ENCODE measurements around the gene EPS8L3.
"Not testable (repeated sequence)": the region's sequence is repeated elsewhere in the genome, so short reads cannot be mapped to it uniquely, and the experiment has no call there.

The EPS8L3 gene

GRCh38 chr1:109777980-109778625 is 14.4 kb upstream of the EPS8L3 start:
- DNase-seq, result no peak

- DNase-seq, result peak in 1 of 3 experiments; percentile 40
Observed at GRCh38 chr1:109777436-109777835, 13.7 kb upstream of the EPS8L3 start.

GRCh38 chr1:109776911-109777310 is 13.2 kb upstream of the EPS8L3 start:
- DNase-seq, result peak; percentile 73 to 92 (median 76)

DNA sequence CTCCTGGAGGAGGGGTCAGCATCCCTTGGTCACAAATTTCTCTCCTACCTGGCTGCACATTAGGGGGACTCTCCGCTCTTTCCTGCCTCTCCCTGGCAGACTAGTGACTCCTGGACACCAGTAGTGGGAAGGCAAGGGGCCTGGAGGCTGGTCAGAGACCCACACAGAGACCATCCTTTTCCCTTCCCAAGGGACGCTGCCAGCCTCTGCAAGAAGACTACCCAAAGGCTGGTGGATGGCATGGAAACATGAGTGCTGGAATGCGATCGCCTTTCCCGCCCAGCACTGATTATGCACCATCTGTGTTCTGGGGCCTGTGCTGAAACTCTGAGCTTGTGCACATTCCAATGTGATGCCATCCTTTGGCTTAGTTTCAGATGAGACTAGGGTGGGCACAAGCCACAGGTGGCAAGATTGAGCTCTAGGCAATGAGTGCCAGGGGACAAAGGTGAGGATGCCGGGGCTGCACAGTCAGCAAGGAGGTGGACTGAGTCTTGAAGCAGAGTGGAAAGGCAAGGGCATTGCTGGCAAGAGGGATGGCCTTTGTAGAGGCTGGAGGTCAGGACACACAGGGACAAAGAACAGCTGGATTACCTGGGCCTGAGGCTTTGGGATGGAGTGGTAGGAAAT is 12.6 kb upstream of the EPS8L3 start:
- no peak for DNase-seq

DNA sequence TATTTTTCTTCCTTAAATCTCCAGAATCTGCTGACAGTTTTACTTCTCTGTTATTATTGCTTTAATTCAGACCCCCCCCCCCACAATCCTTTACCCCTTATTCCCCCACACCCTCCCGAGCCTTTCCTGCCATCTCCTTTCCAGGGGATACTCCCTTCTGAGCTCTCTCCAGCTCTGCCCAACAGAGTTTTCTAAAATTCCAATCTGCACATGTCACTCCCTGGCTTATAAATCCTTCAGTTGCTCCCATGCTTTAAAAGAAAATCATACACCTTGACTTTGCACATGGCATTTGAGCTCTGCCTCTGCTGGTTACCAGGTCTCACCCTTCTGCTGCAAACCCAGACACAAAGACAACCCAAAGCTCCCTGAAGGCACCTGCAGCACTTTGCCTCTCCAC is 11.7 kb upstream of the EPS8L3 start:
- no peak for DNase-seq

GRCh38 chr1:109773900-109774485 is 10.3 kb upstream of the EPS8L3 start:
- DNase-seq, result no peak

GRCh38 chr1:109773203-109773899 is 9.6 kb upstream of the EPS8L3 start:
- peak; percentile 72 to 92 (median 76) for DNase-seq

DNA sequence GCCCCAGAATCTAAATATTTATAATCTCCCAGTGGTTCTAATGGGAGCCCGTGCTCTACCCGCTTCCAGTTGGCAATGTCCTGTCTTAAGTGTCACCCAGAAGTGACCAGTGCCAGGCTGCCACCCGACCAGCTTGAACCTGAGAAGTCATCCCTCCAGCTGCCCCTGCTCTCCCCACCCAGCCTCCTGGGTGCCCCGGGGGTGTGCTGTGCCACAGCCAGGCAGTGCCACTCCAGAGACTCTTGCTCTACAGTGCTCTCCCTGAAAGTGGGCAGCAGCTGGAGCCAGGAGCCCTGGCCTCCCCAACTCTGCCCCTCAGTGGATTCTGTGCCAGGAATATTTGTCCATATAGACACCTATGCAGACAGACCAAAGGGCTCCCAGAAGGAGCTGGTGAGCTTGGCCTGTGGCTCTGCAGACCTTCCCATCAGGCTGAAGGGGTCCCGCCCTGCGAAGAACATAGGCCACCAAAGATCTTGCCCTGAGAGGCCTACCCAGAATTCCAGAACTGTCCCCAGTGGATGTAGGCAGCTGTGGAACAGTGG is 9.0 kb upstream of the EPS8L3 start:
- no peak for DNase-seq

- DNase-seq, result no peak
Observed at GRCh38 chr1:109771712-109772657, 8.3 kb upstream of the EPS8L3 start.

DNA sequence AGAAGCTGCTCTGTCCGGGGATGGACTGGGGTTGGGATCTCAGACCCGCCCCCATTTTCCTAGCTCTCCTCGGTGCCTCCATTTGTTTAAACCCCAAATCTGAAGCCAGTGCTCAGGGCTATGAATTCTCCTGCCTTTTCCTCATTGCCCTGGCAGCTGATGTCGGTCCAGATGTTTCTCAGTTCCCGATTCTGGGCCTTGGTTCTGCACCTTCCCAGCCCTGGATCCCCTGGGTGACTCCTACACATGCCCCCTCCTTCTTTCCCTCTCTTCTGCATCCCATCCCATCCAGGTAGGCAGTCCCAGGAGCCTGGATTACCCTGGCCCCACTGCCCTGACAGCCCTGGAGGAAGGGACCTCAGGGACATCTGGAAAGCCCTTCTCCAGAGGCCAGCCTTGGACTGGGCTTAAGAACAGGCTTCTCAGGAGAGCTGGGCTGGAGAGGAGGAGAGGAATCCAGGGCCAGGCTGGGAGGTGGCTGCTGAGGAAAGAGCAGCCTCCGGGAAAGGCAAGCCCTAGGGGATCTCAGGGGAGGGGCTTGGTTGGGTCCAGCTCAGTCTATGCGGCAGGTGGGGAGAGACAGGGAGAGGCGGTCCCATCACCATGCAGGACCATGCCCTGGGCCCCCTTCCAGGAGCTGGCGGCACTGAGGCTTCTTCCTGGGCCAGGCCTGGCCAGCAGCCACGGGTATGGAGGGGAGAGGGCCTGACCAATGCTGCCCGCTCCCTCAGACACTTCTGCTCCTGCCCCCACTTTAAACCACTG is 6.8 kb upstream of the EPS8L3 start:
- no peak for DNase-seq

GRCh38 chr1:109769330-109770078 is 5.8 kb upstream of the EPS8L3 start:
- DNase-seq, result no peak

- DNase-seq, result no peak
Observed at GRCh38 chr1:109768820-109769219, 5.1 kb upstream of the EPS8L3 start.

DNA sequence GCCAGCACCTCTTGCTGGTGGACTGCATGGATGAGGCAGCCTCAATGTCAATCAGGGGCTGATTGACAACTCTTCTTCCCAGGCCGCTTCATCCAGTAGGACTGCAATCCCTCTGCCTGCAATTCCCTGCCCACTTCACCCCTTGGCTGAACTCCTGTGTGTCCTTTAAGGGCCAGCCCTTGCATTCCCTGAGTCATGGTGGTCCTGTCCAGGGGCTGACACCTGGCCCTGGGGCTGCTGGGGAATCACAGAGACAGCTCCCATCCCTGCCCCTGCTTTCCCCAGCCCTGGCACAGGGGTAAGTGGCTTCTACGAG is 4.6 kb upstream of the EPS8L3 start:
- no peak for DNase-seq

- no peak for DNase-seq
Observed at GRCh38 chr1:109767637-109768334, 4.1 kb upstream of the EPS8L3 start.

DNA sequence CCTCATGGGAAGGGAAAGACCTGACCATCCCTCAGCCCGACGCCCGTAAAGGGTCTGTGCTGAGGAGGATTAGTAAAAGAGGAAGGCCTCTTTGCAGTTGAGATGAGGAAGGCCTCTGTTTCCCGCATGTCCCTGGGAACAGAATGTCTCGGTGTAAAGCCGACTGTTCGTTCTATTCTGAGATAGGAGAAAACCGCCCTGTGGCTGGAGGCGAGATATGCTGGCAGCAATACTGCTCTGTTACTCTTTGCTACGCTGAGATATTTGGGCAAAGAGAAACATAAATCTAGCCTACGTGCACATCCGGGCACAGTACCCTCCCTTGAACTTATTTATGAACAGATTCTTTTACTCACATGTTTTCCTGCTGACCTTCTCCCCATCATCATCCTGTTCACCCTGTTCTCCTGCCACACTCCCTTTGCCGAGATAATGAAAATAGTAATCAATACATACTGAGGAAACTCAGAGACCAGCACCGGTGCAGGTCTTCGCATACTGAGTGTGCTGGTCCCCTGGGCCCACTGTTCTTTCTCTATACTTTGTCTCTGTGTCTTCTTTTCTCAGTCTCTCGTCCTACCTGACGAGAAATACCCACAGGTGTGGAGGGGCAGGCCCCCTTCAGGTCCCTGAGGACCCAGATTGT is 3.4 kb upstream of the EPS8L3 start:
- not testable (repeated sequence) for DNase-seq

DNA sequence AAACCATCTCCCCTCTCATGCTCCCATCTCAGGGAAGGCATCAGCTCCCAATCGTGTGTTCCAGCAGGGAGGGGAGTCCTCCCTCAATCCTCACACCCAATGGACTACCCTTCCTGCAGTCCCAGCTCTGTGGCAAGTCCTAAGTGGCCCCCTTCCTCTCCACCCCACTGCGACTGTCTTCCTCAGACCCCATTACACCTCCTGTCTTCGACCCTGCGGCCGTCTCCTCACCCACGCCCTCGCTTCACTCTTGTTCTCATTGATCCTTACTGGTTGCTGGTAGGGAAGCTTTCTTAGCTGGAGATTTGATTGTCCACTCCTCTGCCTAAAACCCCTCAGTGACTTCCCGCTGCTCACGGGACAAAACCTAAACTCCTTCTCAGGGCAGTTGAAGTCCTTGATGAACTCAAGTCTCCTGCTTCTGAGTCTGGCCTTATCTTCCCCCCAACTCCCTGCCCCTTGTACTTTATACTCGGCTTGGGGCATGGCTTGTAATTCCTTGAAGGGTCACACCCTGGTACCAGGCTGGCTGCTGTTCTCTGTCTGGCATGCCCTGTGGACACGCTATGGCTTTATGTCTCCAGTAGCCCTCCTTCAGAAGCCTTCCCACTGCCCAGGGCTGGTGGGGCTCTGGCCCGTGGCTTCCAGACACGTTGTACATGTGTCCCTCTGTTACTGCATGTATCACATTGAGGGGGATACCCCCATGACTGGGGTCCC is 2.3 kb upstream of the EPS8L3 start:
- DNase-seq, result no peak

GRCh38 chr1:109765483-109765815 is 1.7 kb upstream of the EPS8L3 start:
- DNase-seq, result no peak

DNA sequence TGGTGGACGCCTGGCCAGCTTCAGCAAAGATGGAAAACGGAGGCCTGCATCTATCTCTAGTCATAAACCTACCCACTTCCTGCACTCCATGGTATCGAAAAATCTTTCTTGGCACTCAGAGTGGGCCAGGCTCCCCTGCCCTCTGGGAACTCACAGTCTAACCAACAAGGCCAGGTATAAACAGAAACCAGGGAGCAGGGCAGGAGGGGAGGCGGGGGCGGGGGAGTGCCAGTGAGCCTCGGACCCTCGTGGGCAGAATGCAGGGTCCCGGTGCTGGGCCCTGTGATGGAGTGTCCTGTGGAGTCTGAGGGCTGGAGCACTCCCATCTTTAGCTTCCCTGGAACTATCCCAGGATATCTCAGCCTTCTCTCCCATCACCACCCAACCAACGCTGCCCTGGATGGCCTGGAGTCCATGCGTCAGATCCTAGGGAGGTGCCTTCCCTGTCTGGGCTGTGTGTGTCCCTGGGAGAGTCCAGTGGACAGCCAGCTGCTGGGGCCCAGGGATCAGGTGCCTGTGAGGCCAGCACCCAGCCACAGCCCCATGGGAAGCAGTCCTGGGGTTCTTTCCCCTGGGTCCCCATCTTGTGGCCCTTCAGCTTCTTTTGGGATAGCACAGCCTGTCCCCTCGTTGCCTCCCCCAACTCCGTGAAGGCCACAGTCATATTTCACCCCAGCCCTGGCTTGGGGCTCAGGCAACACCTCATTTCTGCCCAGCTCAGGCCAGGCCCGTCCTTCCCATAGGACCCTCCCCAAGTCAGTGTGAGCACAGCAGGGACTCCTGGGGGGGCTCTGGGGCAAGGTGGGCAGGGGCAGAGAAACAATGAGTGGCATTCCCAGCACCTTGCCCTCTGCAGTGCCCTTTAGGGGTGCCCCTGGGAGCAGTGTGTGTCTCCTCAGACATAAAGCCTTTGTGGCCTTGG is 1.1 kb upstream of the EPS8L3 start:
- DNase-seq, result no peak

Data from NCI-H1417 (cell line).